GM15510 (cell line): ENCODE measurements around the gene RFTN1.

Experiments used
- POLR2A ChIP-seq: IDR thresholded peaks from 3 replicates; pipeline ENCODE4 v1.6.1; 2011; ENCODE audit warnings: borderline replicate concordance; ENCODE audit not compliant: insufficient read length; ENCODE audit errors: extremely low read depth

Gene RFTN1

DNA sequence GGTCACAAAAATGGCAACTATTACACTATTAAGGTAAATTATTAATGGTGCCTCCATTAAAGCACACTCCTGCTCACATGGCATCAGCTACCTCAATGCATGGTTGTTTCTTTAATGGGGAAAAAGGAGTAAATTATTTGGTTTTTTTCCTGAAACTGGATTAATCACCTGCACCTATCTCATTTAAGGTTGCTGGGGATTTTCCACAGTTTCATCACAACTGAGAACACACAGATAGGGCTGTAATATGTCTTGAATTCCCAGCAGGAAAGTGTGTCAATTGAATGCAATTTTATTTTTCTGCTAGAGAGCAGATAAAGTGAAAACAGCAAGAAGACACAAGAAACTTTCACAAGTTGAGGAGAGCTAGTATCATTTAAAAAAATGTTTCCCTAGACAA lies 36.4 kb downstream of the RFTN1 start:
- no peak for TF ChIP-seq POLR2A

DNA sequence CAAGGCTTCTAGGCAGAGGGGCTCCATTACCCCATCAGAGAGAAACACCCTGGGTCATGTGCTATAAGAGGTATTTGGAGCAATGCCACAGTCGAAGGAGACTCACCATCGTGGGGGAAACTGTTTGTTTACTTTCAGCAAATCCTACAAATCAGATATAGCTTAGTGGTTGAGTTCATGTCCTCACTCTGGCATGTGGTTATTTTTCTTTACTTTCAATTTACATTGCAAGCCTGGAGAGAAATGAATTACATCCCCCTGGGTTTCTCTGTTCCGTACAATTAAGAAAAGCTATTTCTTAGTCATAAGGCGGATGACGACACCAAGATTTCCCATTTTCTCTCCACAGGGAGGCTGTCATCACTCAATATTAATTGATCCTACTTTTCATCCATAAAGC lies 36.9 kb downstream of the RFTN1 start:
- TF ChIP-seq POLR2A, result no peak

DNA sequence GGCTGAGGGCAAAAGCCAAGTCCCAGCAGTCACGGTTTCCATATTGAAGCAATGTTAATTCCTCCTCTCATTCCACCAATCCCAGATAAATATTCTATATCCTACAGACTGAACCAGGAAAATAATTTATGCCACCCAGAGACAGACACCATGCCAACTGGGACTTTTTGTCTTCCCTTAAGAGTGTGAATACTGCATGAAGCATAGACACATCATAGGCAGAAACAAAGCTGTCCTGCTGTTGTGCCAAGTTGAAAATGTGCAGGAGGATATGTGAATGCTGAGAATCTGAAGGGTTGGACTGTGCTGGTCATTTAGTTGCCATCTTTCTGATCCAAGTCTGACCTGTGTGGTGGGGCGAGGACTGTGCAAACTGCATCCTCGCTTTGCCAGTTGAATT lies 37.7 kb downstream of the RFTN1 start:
- no peak for TF ChIP-seq POLR2A

DNA sequence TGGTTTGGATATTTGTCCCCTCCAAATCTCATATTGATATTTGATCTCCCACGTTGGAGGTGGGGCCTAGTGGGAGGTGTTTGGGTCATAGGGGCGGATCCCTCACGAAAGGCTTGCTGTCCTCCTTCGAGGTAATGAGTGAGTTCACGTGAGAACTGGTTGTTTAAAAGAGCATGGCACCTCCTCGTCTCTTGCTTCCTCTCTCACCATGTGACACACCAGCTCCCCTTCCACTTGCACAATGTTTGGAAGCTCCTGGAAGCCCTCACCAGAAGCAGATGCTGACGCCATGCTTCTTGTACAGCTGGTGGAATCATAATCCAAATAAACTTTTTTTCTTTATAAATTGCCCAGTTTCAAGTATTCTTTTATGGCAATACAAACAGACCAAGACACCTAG lies 38.6 kb downstream of the RFTN1 start:
- no peak for TF ChIP-seq POLR2A

DNA sequence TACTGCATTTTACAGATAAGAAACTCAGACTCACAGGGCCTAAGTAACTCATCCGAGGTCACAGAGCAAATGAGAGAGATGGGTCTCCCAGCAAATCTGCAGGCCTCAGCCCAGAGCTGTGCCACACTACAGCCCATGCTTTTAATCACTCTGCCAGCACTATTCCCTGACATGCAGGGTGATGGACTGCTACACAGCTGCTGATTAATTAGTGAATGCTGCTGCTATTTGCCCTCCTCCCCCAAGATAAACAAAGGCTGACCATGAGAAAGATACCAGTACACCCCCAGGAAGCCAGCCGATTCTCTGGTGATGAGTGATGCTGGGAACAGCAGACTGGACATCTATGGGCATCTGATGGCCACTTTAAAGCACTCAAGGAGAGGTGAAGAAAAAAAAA lies 39.3 kb downstream of the RFTN1 start:
- no peak for TF ChIP-seq POLR2A

DNA sequence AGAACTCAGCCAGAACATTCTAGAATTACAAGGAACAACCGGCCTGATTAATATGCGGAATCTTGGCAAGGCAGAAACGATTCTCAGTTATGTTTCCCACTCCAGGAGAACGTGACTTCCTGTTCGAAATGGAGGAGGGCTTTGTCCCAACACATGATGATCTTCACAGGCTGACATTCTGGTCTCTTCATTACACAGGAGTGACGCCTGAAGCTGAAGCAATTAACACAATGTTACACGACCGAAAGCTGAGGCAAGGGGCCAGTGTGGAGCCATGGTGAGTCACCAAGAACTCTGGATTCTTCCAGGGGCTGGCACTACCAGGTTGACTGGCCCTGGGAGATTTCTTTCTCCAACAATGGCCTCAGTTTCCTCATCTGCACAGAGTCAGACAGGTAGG lies 40.9 kb downstream of the RFTN1 start:
- no peak for TF ChIP-seq POLR2A

DNA sequence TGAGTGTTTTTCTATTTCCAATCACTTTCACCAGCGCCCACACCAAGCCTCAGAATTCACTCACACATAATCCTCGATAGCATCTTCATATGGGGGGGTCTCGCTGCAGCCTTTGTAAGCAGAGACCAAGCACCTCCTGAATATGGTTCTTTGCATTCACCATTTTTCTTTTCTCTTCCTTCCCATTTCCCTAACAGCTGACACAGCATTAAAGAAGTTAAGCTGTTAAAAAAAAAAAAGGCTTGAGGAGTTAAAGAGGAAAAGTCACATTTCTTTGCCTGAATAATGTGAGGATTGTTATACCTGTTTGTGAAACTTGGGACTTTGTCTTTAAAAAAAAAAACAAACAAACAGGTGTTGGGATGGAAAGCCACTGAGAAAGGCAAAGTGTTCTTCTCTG lies 41.6 kb downstream of the RFTN1 start:
- no peak for TF ChIP-seq POLR2A

DNA sequence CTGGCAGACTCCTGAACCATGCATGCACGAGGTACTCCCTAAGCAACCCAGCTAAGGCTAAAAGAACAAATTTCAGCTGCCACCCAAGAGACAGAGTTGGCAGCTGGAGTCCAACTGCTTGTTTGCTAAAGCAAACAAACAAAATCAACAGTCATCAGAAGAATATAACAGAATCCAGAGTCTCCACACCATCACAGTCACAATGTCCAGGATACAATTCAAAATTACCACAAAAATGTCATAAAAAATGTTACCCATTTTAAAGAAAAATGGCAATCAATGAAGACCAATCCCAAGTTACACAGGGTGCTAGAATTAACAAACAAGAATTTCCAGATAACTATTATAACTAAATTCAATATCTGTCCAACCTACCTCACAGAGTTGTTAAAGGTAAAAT lies 42.9 kb downstream of the RFTN1 start:
- TF ChIP-seq POLR2A, result no peak

DNA sequence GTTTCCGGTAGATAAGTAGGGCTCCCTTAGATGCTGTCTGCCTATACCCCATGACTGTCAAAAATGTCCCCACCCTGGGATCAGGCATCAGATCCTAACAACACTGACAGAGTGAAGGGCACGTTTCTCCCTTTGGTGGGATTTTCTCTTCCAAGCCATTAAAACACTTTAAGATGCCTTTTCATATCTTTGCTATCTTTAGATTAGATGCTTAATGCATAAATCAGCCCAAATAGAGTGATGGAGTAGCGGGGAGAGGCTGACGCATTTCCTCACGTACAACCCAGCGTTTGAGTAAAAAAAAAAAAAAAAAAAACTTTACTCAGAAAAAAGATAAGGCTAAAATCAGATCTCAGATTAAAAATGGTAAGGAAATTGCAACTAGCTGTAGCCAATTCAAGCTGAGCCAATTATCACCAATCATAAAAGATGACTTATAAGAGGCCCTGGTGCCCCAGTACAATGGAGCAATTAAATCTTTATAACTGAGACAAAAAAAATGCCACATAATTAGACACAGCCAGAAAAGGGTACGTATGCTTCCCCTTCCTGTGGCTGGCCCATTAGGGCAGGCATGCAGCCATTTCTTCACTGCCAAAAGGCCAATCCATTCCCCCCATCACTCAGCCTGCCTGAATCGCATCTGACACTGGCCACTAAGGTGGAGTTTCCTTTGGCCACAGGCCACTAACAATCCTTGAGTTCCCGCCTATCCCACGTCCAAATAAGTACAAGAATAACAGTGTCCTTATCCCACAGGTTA lies 45.0 kb downstream of the RFTN1 start:
- no peak for TF ChIP-seq POLR2A

DNA sequence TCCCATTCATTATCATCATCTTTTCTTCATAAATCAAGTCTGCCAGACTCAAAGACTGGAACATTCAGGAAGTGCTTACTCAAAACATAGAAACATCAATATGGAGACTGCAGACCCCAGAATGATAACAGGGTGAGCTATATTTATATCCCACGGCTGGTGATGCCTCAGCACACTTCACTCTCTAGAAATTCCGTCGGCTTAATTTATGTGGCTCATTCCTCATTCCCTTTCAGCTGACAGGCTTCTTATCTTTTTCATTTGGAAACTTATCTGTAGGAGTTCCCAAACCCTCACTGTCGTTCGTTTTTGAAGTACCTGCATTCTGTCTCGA lies 45.5 kb downstream of the RFTN1 start:
- TF ChIP-seq POLR2A, result no peak

DNA sequence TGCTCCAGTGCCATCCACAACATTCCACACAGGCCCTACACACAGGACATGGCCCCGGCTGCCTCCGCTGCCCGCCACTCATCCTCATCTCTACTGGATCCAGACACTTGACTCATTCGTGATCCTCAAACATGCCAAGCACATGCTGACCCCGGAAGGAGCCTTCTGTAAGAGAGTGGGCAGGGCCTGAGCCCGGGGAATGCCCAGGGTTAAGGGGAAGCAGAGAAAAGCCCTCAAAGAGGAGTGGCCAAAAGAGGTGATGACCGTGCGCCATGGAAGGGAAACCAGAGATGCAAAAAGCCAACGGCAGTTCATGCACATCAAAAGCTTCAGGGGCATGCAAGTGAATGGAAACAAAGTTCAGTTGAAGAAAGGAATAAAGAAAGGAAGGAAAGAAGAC lies 46.1 kb downstream of the RFTN1 start:
- no peak for TF ChIP-seq POLR2A

DNA sequence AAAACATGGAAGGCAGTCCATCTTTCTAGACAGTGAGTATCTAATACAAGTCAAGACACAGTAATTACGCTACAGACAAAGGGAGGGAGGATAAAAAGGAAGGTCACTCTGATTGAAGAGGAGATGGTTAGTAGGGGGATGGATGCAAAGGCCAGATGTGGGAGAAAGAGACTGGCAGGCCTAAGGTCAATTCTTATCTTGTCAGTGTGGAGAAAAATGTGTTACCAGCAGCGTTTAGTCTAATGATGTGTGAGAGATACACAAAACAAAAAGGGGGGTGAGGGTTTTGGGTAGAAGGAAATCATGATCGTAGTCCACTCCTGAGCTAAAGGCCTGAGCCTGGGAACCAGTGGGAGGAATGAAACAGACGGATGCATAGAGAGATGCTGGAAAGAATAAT lies 46.7 kb downstream of the RFTN1 start:
- no peak for TF ChIP-seq POLR2A

DNA sequence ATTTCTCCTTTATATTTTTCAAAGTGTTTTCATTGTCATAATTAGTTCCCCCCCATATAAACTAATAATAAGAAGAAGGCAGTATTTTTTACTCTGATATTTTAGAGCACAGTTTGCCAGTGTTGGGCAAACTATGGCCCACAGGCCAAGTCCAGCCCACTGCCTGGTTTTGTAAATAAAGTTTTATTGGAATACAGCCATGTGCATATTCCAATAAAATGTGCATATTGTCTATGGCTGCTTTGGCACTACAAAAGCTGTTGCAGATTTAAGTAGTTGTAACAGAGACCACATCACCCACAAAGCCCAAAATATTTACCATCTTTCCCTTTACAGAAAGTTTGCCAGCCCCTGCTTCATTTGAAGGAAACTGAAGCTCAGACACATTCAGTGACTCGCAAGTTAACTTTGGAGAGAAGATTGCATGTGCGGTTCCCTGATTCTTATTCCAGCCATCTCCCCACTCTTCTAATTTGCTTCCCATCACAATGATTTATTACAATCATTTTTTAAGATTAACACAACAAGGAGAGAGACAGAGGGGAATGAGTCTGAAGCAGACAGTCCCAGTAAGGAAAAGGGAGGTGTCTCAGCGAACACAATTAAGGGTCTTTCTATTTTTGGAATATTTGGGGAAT lies 48.9 kb downstream of the RFTN1 start:
- no peak for TF ChIP-seq POLR2A

DNA sequence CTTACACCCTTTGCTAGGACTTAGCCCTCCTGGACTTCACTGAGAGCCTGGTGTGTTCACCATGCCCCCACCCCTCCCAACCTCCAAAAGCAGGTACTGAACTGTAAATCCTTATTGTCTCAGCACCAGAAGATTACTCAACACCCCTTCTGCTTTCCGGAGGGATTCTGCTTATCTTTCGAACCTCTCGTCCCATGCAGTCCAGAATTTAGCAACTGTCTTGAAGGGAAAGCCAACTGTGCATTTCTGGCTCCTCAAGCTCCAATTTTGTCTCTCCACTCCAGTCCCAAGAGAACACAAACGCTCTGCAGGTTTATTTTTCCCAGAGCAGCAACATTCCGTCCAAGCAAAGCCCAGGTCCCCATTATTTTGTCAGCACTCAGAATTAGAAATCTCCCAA lies 49.6 kb downstream of the RFTN1 start:
- no peak for TF ChIP-seq POLR2A

DNA sequence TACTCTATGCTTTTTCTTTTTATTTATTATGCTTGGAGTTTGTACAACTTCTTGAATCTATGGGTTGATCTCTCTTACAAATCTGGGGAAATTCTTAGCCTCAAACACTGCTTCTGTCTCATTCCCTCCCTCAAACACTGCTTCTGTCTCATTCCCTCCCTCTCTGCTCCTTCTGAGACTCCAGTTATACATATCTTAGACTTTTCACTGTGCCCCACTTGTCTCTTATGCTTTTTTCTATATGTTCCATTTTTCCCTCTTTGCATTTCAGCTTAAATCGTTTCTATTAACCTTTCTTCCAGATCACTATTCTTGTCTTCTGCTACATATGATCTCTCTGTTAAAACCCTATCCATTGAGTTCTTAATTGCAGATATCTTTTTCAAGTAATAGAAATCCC lies 50.4 kb downstream of the RFTN1 start:
- TF ChIP-seq POLR2A, result no peak

DNA sequence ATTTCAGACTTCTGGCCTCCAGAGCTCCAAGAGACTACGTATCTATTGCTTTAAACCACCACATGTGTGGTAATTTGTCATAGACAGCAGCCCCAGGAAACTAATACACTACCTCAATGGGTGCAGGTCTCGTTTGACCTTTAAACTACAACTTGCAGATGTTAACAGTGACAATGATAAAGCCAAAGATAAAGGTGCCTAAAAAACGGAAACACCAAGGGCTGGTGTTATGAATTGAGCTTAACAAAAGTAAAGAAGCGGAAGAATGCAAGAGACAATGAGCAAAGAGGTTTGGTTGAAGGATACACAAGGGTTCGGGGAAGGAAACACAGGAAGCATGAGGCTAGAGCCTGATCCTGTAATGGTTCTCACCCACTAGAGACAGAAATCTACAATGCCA lies 50.8 kb downstream of the RFTN1 start:
- no peak for TF ChIP-seq POLR2A
